GM19463 (cell line): ENCODE measurements around the gene METTL13.

Experiments
- ATAC-seq: cut with Tn5 transposase; IDR thresholded peaks from one replicate; pipeline ENCODE4 v1.9.1; 2021; ENCODE audit warnings: mild to moderate bottlenecking, moderate library complexity; ENCODE audit not compliant: unreplicated experiment

The METTL13 gene

GRCh38 chr1:171841931-171842761 lies 60.7 kb downstream of the METTL13 start:
- no peak for ATAC-seq

- no peak for ATAC-seq
These were observed 62.9 kb downstream of the METTL13 start for GRCh38 chr1:171844381-171844780.

GRCh38 chr1:171845998-171846397 lies 64.5 kb downstream of the METTL13 start:
- no peak for ATAC-seq
